ENCODE measurements around the gene ACTL7A.

ACTL7A gene

GRCh38 chr9:108859459-108860114 lies 2.5 kb upstream of the ACTL7A start:
- no peak for TF ChIP-seq GATA3 (IDR thresholded peaks at IDR 0.05; ENCODE audit: low read depth, low read length)
- no peak for TF ChIP-seq GATA2 (IDR thresholded peaks at IDR 0.05; ENCODE audit: low read depth, low read length)

- TF ChIP-seq GATA3 (IDR thresholded peaks at IDR 0.05; ENCODE audit: low read depth, low read length) (no peak), GATA2 (IDR thresholded peaks at IDR 0.05; ENCODE audit: low read depth, low read length) (no peak)
Observed at GRCh38 chr9:108860354-108860753, 1.7 kb upstream of the ACTL7A start.

GRCh38 chr9:108860764-108861163 lies 1.3 kb upstream of the ACTL7A start:
- no peak for TF ChIP-seq GATA2 (IDR thresholded peaks at IDR 0.05; ENCODE audit: low read depth, low read length)
- TF ChIP-seq GATA3 (IDR thresholded peaks at IDR 0.05; ENCODE audit: low read depth, low read length): no peak

GRCh38 chr9:108861464-108861863 lies 602 bp upstream of the ACTL7A start:
- TF ChIP-seq GATA3 (IDR thresholded peaks at IDR 0.05; ENCODE audit: low read depth, low read length): no peak
- no peak for TF ChIP-seq GATA2 (IDR thresholded peaks at IDR 0.05; ENCODE audit: low read depth, low read length)

DNA sequence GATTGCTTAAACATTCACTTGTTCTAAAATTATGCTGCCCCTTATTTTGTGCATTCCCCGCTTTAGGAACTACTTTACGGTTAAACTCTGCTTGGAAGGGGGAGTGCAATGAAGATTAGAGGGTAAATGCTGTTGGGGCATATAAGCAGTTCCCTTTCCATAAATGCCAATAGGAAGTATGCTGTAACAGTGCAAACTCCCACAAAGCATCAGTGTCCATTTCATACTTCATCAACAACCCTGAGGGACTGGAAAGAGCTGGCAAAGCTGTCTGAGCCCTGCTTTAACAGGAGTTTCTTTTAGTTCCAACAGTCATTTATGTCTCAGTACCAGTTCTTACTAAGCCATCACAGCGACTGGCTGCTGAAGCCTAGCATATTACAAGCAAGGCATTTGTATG lies 1.8 kb downstream of the ACTL7A start:
- TF ChIP-seq GATA3 (IDR thresholded peaks at IDR 0.05; ENCODE audit: low read depth, low read length) (no peak), GATA2 (IDR thresholded peaks at IDR 0.05; ENCODE audit: low read depth, low read length) (no peak)

- no peak for TF ChIP-seq GATA2 (IDR thresholded peaks at IDR 0.05; ENCODE audit: low read depth, low read length)
- TF ChIP-seq GATA3 (IDR thresholded peaks at IDR 0.05; ENCODE audit: low read depth, low read length): no peak
Observed at GRCh38 chr9:108864446-108864845, 2.4 kb downstream of the ACTL7A start.

DNA sequence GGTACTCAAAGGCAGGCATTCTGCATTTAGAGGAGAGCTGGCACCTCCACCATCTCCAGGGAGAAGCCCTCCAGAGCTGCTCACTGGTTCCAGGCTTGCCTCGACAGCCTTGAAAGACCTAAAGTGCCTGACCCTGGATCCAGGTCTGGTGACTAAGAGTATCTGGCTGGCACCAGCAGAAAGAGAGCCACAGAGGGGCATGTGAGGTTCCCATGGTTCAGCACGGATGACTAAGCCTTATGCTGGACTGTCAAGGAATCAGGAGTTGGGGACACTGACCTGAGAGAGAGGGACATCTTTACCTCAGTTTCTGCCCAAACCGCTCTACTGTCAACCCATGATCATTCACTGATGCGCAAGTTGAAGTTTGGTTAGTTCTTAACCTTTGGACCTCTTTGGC lies 3.0 kb downstream of the ACTL7A start:
- TF ChIP-seq GATA3 (IDR thresholded peaks at IDR 0.05; ENCODE audit: low read depth, low read length) (no peak), GATA2 (IDR thresholded peaks at IDR 0.05; ENCODE audit: low read depth, low read length) (no peak)

DNA sequence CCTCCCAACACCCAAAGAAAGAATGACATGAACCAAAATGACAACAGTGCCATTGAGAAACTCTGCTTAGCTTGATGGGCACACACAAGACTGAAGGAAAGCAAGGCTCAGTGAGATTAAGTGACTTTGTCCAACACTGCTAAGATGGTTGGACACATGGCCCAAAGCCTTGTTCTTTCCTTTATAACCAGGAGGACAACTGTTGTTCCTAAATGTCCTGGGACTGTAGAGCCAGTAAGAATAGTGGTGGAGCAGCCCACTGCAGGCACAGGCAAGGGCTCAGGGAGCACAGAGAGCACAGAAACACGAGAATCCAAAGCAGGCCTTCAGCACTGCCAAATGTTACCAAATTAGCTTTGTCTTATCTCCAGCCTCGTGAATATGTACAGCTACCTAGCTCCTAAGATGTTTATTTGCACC lies 3.9 kb downstream of the ACTL7A start:
- TF ChIP-seq GATA3 (IDR thresholded peaks at IDR 0.05; ENCODE audit: low read depth, low read length) (no peak), GATA2 (IDR thresholded peaks at IDR 0.05; ENCODE audit: low read depth, low read length) (no peak)

GRCh38 chr9:108867116-108867515 lies 5.0 kb downstream of the ACTL7A start:
- TF ChIP-seq GATA2 (IDR thresholded peaks at IDR 0.05; ENCODE audit: low read depth, low read length): no peak
- no peak for TF ChIP-seq GATA3 (IDR thresholded peaks at IDR 0.05; ENCODE audit: low read depth, low read length)

GRCh38 chr9:108867829-108868228 lies 5.8 kb downstream of the ACTL7A start:
- no peak for TF ChIP-seq GATA3 (IDR thresholded peaks at IDR 0.05; ENCODE audit: low read depth, low read length)
- TF ChIP-seq GATA2 (IDR thresholded peaks at IDR 0.05; ENCODE audit: low read depth, low read length): no peak

GRCh38 chr9:108869092-108869725 lies 7.1 kb downstream of the ACTL7A start:
- TF ChIP-seq GATA2 (IDR thresholded peaks at IDR 0.05; ENCODE audit: low read depth, low read length): no peak
- no peak for TF ChIP-seq GATA3 (IDR thresholded peaks at IDR 0.05; ENCODE audit: low read depth, low read length)

- TF ChIP-seq GATA3 (IDR thresholded peaks at IDR 0.05; ENCODE audit: low read depth, low read length) (no peak), GATA2 (IDR thresholded peaks at IDR 0.05; ENCODE audit: low read depth, low read length) (no peak)
Observed at GRCh38 chr9:108874058-108874788, 12.2 kb downstream of the ACTL7A start.

GRCh38 chr9:108876425-108876824 lies 14.4 kb downstream of the ACTL7A start:
- TF ChIP-seq GATA2 (IDR thresholded peaks at IDR 0.05; ENCODE audit: low read depth, low read length) (no peak), GATA3 (IDR thresholded peaks at IDR 0.05; ENCODE audit: low read depth, low read length) (no peak)

GRCh38 chr9:108877524-108877923 lies 15.5 kb downstream of the ACTL7A start:
- TF ChIP-seq GATA2 (IDR thresholded peaks at IDR 0.05; ENCODE audit: low read depth, low read length) (no peak), GATA3 (IDR thresholded peaks at IDR 0.05; ENCODE audit: low read depth, low read length) (no peak)
